NOMO-1 treated with dmso at 0.1 percent for 144 hours (cell line): ENCODE results near the gene NTSR1.

Experiments
- DNase-seq: peaks from one replicate; lab custom pipeline; 2025; ENCODE audit not compliant: unreplicated experiment; lab: John Stamatoyannopoulos, UW

The NTSR1 gene

GRCh38 chr20:62708591-62709536, at the start of gene NTSR1:
TSS of gene NTSR1 (plus strand) at chr20:62708836. CDS start at chr20:62709208, 372 bp downstream.
- peak; percentile 11 for DNase-seq

GRCh38 chr20:62659488-62660239, 49.0 kb upstream of the NTSR1 start:
- DNase-seq, result no peak

GRCh38 chr20:62660240-62660615, 48.4 kb upstream of the NTSR1 start:
- DNase-seq, result no peak

- DNase-seq, result no peak
Measured at GRCh38 chr20:62660768-62661167, 47.9 kb upstream of the NTSR1 start.

- no peak for DNase-seq
Measured at GRCh38 chr20:62661647-62662046, 47.0 kb upstream of the NTSR1 start.

- DNase-seq, result no peak
Measured at GRCh38 chr20:62662422-62662821, 46.2 kb upstream of the NTSR1 start.

- no peak for DNase-seq
Measured at GRCh38 chr20:62663145-62664018, 45.3 kb upstream of the NTSR1 start.

- no peak for DNase-seq
Measured at GRCh38 chr20:62664019-62664971, 44.3 kb upstream of the NTSR1 start.

- DNase-seq, result no peak
Measured at GRCh38 chr20:62665153-62665754, 43.4 kb upstream of the NTSR1 start.

- no peak for DNase-seq
Measured at GRCh38 chr20:62665826-62666735, 42.6 kb upstream of the NTSR1 start.

- DNase-seq, result no peak
Measured at GRCh38 chr20:62666736-62667529, 41.7 kb upstream of the NTSR1 start.

- no peak for DNase-seq
Measured at GRCh38 chr20:62667530-62668440, 40.9 kb upstream of the NTSR1 start.

- no peak for DNase-seq
Measured at GRCh38 chr20:62668441-62669027, 40.1 kb upstream of the NTSR1 start.

- DNase-seq, result no peak
Measured at GRCh38 chr20:62669249-62669648, 39.4 kb upstream of the NTSR1 start.

- no peak for DNase-seq
Measured at GRCh38 chr20:62670156-62670555, 38.5 kb upstream of the NTSR1 start.

GRCh38 chr20:62670998-62671397, 37.6 kb upstream of the NTSR1 start:
- DNase-seq, result no peak
